ENCODE measurements around the gene ZNF689. TPM values are rescaled to one million over a fixed set of nuclear protein-coding genes. Genes with fewer than 3 reads are reported as not detected.

The ZNF689 gene
- 5.1 and 5.5 TPM in 2 replicates for total RNA-seq

DNA sequence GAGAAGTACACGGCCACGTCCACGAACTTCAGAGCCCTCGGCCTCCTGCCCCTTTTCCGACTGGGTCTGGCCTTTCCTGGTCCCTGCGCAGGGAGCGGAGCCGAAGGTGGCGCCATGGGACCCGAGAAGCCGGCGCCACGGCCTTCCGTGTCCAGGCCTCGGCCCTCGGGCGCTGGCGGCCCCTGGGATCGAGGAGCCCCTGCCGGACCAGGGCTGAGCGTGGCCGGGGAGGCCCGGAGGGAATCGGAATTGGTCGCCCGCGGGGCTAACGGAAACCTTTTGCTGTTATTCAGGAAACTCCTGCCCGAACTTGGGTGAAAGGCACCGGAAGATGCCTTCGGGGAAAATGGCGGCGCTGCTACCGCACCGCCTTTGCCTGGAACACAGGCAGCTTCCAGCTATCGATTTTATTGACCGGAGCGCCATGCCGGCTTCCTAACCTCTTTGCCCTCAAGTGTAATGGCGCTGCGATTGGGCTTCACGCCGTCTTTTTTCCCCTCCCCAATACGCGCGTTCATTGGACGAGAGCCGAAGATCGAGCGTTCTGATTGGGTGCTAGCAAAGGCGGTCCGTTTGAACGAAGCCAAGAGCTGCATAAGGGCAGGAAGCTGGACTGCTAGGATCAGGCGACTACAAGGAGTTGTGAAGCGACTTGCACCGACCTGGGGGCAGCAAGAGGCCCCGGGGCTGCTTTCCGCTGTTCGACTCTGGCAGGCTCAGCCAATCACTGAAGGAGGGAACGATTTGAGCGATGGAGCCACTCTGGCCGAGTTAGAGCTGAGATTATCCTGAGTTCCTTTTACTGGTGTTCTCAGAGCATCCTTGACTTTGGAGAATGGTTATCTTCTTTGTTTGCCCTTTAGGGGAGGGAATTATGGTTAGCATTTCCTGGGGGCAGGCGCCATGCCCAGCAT, at the start of gene ZNF689:
ZNF689 (minus strand) TSS at position 464 of the 914 bp plus-strand sequence; CDS start at position 116, 348 bp downstream.

DNA sequence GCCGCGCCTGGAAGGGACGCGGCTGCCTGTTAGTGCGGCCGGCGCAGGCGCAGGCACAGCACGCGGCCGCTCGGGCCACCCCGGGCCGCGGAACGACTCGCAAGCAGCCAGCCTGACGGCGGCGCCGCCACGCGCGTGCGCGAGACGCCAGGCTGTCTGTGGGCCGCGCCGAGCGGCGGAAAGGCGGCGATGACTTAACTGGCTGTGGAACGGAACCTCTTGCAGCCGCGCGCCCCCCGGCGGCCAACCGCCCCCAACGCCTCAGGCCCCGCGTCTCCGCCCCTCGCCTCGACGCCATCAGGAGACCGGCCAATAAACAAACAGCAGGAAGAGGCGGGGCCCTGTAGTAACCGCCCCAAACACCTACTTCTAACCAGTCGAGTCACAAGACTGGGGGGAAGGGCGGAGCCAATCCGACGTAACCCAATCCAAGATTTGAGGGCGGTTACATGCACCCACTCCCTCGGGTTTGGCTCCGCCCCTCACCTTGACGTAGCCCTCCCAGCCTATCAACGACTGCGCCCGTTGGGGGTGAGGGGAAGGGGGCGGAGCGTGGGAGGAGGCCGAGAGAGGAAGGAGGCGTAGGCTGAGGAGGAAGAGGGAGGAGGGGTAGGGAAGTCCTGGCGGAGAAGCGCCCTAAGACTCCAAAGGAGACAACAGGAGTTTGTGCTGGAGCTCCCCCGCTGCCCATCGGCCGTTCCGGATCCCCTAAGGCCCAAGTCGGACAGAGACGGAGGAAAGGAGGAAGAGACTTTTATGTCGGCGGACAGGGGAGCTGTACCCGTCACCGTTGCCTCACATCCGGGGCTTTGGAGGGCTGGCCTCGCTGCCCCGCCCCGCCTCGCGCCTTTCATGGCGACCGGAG, 47.9 kb upstream of the ZNF689 start, which contains the start of gene FBRS:
FBRS (plus strand) TSS at position 566 of the 865 bp plus-strand sequence. CDS start 1,088 bp downstream, outside the sequence.

DNA sequence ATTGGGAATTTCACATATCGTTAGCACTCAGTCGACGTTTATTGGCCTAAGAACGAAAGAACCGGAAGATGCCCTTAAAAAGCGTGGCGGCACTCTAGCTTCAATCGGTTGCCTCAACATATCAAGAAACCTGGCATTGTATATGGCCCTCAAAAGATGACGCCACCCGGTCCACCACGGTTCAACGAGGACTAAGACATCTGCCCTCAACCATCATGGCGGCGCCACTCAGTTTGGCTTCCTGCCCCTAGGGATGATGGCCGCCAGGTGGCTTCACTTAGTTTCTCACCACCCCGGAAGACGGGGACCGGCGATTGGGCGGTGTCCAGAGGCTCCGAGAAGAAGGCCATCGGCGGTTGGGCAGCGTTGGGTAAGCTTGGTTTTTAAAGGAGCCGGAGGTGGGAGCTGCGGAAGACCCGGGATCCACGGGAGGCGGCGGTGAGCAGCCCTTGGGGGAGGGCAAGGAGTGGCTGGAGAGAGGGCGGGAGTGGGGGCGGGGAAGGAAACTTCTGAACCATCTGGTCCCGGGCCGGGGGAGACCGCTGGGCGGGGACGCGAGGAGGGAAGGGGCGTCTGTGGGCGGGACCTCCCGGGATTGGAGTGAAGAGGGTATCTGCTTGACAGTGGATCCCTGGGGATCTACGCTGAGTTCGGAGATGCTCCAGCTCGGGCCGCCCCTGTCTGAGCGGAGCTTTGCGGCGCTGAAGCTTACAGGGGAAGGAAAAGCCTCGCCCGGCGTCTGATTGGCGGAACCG, 40.4 kb upstream of the ZNF689 start, which contains the start of gene PRR14:
PRR14 (plus strand) TSS at position 592 of the 755 bp plus-strand sequence. CDS start 686 bp downstream, outside the sequence.

DNA sequence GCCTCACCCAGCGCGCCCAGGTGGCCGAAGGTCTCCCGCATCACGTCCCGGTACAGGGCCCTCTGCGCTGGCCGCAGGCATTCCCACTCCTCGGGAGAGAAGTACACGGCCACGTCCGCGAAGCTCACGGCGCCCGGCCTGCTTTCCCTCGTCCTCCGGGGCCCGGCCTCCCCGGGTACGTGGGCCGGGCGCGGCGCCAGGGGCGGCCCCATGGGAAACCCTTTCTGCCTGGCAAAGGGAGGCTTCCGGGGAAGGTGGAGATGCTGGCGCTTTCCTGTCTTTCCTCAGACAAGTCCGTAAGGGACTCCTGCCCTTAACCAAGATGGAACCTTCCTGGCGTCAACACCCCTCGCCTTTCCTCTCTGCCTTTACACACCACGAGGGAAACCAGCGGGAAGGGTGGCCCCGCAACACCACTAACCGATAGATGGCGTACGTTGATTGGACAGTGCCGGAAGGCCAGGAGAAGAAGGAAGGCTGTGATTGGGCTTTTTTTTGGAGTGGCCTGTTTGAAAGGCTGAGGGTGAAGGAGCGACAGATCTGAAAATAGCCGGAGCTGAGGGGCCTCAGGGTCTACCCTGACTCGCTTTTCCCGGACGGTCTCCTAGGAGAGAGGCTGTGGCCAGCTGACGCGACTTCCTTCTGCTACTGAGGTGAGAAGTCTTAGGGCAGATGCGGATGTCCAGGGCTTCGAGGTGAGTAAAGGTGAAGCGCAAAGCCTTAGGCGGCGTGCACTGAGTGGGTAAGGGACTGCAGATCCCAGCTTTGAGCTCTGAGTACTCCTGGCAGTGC, 24.6 kb downstream of the ZNF689 start, which contains the start of gene ZNF785:
ZNF785 (minus strand) TSS at position 298 of the 792 bp plus-strand sequence; CDS start at position 212, 86 bp downstream.

DNA sequence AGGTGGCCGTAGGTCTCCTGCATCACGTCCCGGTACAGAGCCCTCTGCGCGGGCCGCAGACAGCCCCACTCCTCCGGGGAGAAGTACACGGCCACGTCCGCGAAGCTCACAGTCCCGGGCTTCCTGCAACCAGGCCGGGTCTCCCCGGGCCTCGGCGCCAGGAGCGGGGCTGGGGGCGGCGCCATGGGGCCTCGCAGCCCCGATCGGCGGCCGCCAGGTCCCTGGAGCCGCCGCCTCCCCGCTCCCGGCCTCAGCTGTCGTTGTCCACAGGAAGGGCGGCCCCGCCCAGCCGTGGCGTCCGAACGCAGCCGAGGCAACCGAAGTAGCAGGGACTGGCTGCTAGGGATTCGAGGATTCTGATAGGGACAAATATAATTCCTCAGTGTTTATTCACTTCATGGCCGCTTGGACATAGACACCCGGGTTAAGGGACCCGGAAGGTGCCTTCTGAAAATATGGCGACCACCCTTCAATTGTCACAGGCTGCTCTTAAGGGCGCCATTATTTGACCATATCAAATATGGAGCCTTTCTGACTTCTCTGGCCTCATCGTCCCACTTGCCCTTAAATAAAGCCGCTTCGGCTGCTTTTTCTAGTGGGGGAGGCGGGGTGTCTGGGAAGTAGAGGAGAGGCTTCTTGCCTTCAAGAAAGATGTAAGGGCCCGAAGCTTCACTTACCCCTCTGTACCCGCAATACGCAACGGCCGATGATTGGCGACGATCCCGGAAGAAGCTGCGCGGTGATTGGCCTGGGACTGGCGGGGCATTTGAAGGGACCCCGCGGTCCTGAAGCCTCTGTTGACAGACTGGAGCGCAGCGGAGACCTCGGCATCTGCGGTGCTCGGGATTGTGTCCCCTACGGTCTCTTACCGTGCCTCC, 38.5 kb downstream of the ZNF689 start, which contains the start of gene ZNF688:
ZNF688 (minus strand) TSS at position 270 of the 878 bp plus-strand sequence; CDS start at position 185, 85 bp downstream.

DNA sequence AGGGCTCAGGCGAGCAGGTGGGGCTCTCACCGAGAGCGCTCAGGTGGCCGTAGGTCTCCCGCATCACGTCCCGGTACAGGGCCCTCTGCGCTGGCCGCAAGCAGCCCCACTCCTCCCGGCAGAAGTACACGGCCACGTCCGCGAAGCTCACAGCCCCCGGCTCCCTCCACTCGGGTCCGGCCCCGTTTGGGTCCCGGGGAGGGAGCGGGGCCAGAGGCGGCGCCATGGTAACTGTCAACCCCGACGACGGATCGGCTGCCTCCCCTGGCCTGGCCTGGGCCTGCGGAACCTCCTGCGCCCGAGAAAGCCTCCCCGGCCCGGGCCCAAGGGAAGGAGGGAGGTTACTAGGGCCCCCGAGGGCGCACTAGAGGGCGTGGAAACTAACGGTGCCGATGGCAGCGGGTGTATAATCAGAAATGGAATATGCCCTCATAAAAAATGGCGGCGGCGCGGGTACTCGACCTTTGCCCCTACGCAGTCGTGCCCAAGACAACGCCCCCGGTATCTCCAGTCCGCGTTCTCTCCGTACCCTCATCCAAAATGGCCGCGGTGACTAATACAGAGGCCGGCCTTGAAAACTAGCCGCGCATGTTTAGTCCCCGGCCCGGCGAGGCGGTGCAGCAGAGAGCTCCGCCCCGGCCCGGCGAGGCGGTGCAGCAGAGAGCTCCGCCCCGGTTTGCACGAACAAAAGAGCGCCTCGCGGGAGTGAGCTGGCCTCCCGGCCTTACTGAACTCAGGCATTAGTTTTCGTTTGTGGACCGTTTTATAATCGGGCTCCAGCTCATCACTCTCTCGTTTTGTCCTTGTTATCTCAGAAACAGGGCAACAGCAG, 52.0 kb downstream of the ZNF689 start, which contains the start of gene ZNF764:
ZNF764 (minus strand) TSS at position 418 of the 832 bp plus-strand sequence; CDS start at position 226, 192 bp downstream.

Small RNA genes lying within 50 kb of the gene (small RNA-seq; reads per million reads assigned to genes)
- gene AC093249.1 (not detected), gene AC093249.4 (not detected)

Other genes starting within 250 kb of the ZNF689 start
- 38.6 and 47.3 TPM in 2 replicates for gene TBC1D10B, start 239.9 kb downstream of the ZNF689 start, total RNA-seq
- gene MYL11, start 235.6 kb downstream of the ZNF689 start, total RNA-seq = not detected in 2 replicates
- 0.20 TPM in 1 of 2 replicates, not detected in the other for gene SEPTIN1, start 227.8 kb downstream of the ZNF689 start, total RNA-seq
- 5.5 and 6.5 TPM in 2 replicates for gene ZNF48, start 215.0 kb downstream of the ZNF689 start, total RNA-seq
- 9.8 and 12.1 TPM in 2 replicates for gene ZNF771, start 202.8 kb downstream of the ZNF689 start, total RNA-seq
- gene DCTPP1, start 180.4 kb downstream of the ZNF689 start, total RNA-seq = 20.6 and 22.1 TPM in 2 replicates
- 6.8 and 7.7 TPM in 2 replicates for gene SEPHS2, start 164.5 kb downstream of the ZNF689 start, total RNA-seq
- under 0.01 TPM in 1 of 2 replicates, not detected in the other for gene ITGAL, start 137.6 kb downstream of the ZNF689 start, total RNA-seq
- gene ZNF768, start 83.8 kb downstream of the ZNF689 start, total RNA-seq = 18.0 and 20.5 TPM in 2 replicates
- 8.1 and 8.4 TPM in 2 replicates for gene ZNF747, start 75.5 kb downstream of the ZNF689 start, total RNA-seq
- 4.8 and 7.6 TPM in 2 replicates for gene ZNF764, start 52.0 kb downstream of the ZNF689 start, total RNA-seq
- 4.9 and 8.5 TPM in 2 replicates for gene ZNF688, start 38.7 kb downstream of the ZNF689 start, total RNA-seq
- 9.4 and 11.4 TPM in 2 replicates for gene ZNF785, start 24.7 kb downstream of the ZNF689 start, total RNA-seq
- 5.9 and 7.8 TPM in 2 replicates for gene PRR14, start 40.6 kb upstream of the ZNF689 start, total RNA-seq
- gene FBRS, start 48.0 kb upstream of the ZNF689 start, total RNA-seq = 13.2 and 32.6 TPM in 2 replicates
- 14.0 and 19.4 TPM in 2 replicates for gene SRCAP, start 88.8 kb upstream of the ZNF689 start, total RNA-seq
- 18.0 and 20.5 TPM in 2 replicates for gene PHKG2, start 138.0 kb upstream of the ZNF689 start, total RNA-seq
- gene CFAP119, start 151.7 kb upstream of the ZNF689 start, total RNA-seq = 1.5 and 2.5 TPM in 2 replicates
- gene RNF40, start 151.9 kb upstream of the ZNF689 start, total RNA-seq = 63.6 and 90.5 TPM in 2 replicates
- gene ZNF629, start 176.8 kb upstream of the ZNF689 start, total RNA-seq = 13.6 and 14.1 TPM in 2 replicates

All from subcutaneous preadipocyte (primary cell).